Measurements from ENCODE around the gene CDKAL1.

The CDKAL1 gene

GRCh38 chr6:21201637-21202350 lies 667.5 kb downstream of the CDKAL1 start:
- DNase-seq (ENCODE audit: low read depth in 2 of 2) = no peak

GRCh38 chr6:21202521-21202920 lies 668.3 kb downstream of the CDKAL1 start:
- DNase-seq (ENCODE audit: low read depth in 2 of 2) = no peak

- DNase-seq (ENCODE audit: low read depth in 2 of 2) = no peak
These were observed 670.7 kb downstream of the CDKAL1 start for GRCh38 chr6:21204951-21205350.

- DNase-seq (ENCODE audit: low read depth in 2 of 2) = no peak
These were observed 674.0 kb downstream of the CDKAL1 start for GRCh38 chr6:21208081-21208795.

- no peak for DNase-seq (ENCODE audit: low read depth in 2 of 2)
These were observed 674.5 kb downstream of the CDKAL1 start for GRCh38 chr6:21208796-21209186.

- no peak for DNase-seq (ENCODE audit: low read depth in 2 of 2)
These were observed 679.2 kb downstream of the CDKAL1 start for GRCh38 chr6:21213492-21213891.

GRCh38 chr6:21214738-21215448 lies 680.6 kb downstream of the CDKAL1 start:
- no peak for DNase-seq (ENCODE audit: low read depth in 2 of 2)

GRCh38 chr6:21219241-21219640 lies 685.0 kb downstream of the CDKAL1 start:
- no peak for DNase-seq (ENCODE audit: low read depth in 2 of 2)

GRCh38 chr6:21219856-21220255 lies 685.6 kb downstream of the CDKAL1 start:
- no peak for DNase-seq (ENCODE audit: low read depth in 2 of 2)

- DNase-seq (ENCODE audit: low read depth in 2 of 2) = no peak
These were observed 686.2 kb downstream of the CDKAL1 start for GRCh38 chr6:21220271-21220987.

GRCh38 chr6:21222656-21223055 lies 688.4 kb downstream of the CDKAL1 start:
- no peak for DNase-seq (ENCODE audit: low read depth in 2 of 2)

- no peak for DNase-seq (ENCODE audit: low read depth in 2 of 2)
These were observed 691.7 kb downstream of the CDKAL1 start for GRCh38 chr6:21225912-21226311.

GRCh38 chr6:21227486-21227885 lies 693.2 kb downstream of the CDKAL1 start:
- DNase-seq (ENCODE audit: low read depth in 2 of 2) = no peak

- DNase-seq (ENCODE audit: low read depth in 2 of 2) = no peak
These were observed 694.2 kb downstream of the CDKAL1 start for GRCh38 chr6:21228411-21228810.

GRCh38 chr6:21228876-21229460 lies 694.7 kb downstream of the CDKAL1 start:
- DNase-seq (ENCODE audit: low read depth in 2 of 2) = no peak

GRCh38 chr6:21230536-21230935 lies 696.3 kb downstream of the CDKAL1 start:
- no peak for DNase-seq (ENCODE audit: low read depth in 2 of 2)

- no peak for DNase-seq (ENCODE audit: low read depth in 2 of 2)
These were observed 700.9 kb downstream of the CDKAL1 start for GRCh38 chr6:21235162-21235561.

GRCh38 chr6:21238208-21238607 lies 704.0 kb downstream of the CDKAL1 start:
- DNase-seq (ENCODE audit: low read depth in 2 of 2) = no peak

- DNase-seq (ENCODE audit: low read depth in 2 of 2) = no peak
These were observed 706.5 kb downstream of the CDKAL1 start for GRCh38 chr6:21240709-21241108.

- DNase-seq (ENCODE audit: low read depth in 2 of 2) = no peak
These were observed 707.2 kb downstream of the CDKAL1 start for GRCh38 chr6:21241231-21242130.

Measured in stimulated activated CD8-positive, alpha-beta memory T cell treated with anti-CD3 and anti-CD28 coated beads, Interleukin-15, amount 100 ng/mL, for 48 hours (primary cell).